AG09319 (cell line): Measurements from ENCODE around the gene CNP.
"Not testable (repeated sequence)": the region's sequence is repeated elsewhere in the genome, so short reads cannot be mapped to it uniquely, and the experiment has no call there.

Experiments used
- DNase-seq: peaks from one replicate; pipeline ENCODE4 v3.0.0-alpha.2; 2010; ENCODE audit warnings: low read depth; ENCODE audit errors: extremely low read depth
- CTCF ChIP-seq: IDR thresholded peaks from 2 replicates; pipeline ENCODE4 v1.5.1; 2011; ENCODE audit warnings: low read depth, mild to moderate bottlenecking, inconsistent platforms, low read length, moderate library complexity

CNP gene

GRCh38 chr17:42001729-42002128 is 35.1 kb downstream of the CNP start:
- DNase-seq: no peak
- TF ChIP-seq CTCF: no peak

- TF ChIP-seq CTCF: no peak
- no peak for DNase-seq
These were observed 35.7 kb downstream of the CNP start for GRCh38 chr17:42002175-42002791.

- no peak for DNase-seq
These were observed 36.3 kb downstream of the CNP start for GRCh38 chr17:42002792-42003301.

GRCh38 chr17:42005166-42005565 is 38.6 kb downstream of the CNP start:
- no peak for DNase-seq
- no peak for TF ChIP-seq CTCF

More at GRCh38 chr17:42002792-42003301, 36.3 kb downstream of the CNP start:
- no peak for TF ChIP-seq CTCF

- no peak for DNase-seq
- no peak for TF ChIP-seq CTCF
These were observed 42.6 kb downstream of the CNP start for GRCh38 chr17:42009170-42009569.

GRCh38 chr17:42010266-42010680 is 43.7 kb downstream of the CNP start:
- DNase-seq: not testable (repeated sequence)

GRCh38 chr17:42010898-42011516 is 44.4 kb downstream of the CNP start:
- no peak for DNase-seq

GRCh38 chr17:42012363-42012762 is 45.8 kb downstream of the CNP start:
- DNase-seq: not testable (repeated sequence)

More at GRCh38 chr17:42010898-42011516, 44.4 kb downstream of the CNP start:
- TF ChIP-seq CTCF: no peak

- not testable (repeated sequence) for DNase-seq
These were observed 47.1 kb downstream of the CNP start for GRCh38 chr17:42013740-42014139.
